ENCODE data around the gene TTC28.

Gene TTC28

GRCh38 chr22:28360939-28361338, 318.7 kb downstream of the TTC28 start:
- Histone ChIP-seq H4K20me1 (ENCODE audit: insufficient read depth, low read length, poor library complexity, severe bottlenecking) (peaks cover 20% of the 10 kb centered on the region), H3K9me2 (replicated peaks; ENCODE audit: low read depth, low read length) (no peaks in the 10 kb centered on the region), H2AFZ (ENCODE audit: low read length) (no peak overlapping the region), H3K4me2 (ENCODE audit: low read depth, low read length, poor library complexity, severe bottlenecking) (no peak overlapping the region), H3K9me3 (ENCODE audit: insufficient read depth, low read depth, low read length) (peaks cover 20% of the 10 kb centered on the region; the same call in 1 of the 2 replicates), H3K4me1 (ENCODE audit: insufficient read depth, low read length, poor library complexity, severe bottlenecking) (peaks cover 14% of the 10 kb centered on the region), H3K27me3 (ENCODE audit: insufficient read depth, low read length, poor library complexity, severe bottlenecking) (no peaks in the 10 kb centered on the region), H3K9ac (ENCODE audit: low read depth, low read length, poor library complexity, severe bottlenecking) (no peak overlapping the region), H3K79me2 (ENCODE audit: insufficient read depth, low read length) (peaks cover 97% of the 10 kb centered on the region), H3K36me3 (ENCODE audit: insufficient read depth, low read length) (peaks cover 31% of the 10 kb centered on the region), H3K4me3 (ENCODE audit: low read length, poor library complexity, severe bottlenecking) (no peak overlapping the region), H3F3A (ENCODE audit: low read depth) (no peaks in the 10 kb centered on the region)
- no peak for TF ChIP-seq CTCF (conservative IDR thresholded peaks at IDR 0.05; ENCODE audit: low read length)
- TF ChIP-seq EZH2phosphoT487 (IDR thresholded peaks at IDR 0.05; ENCODE audit: borderline replicate concordance) = no peak

GRCh38 chr22:28358312-28358711, 321.3 kb downstream of the TTC28 start:
- H3K4me3 ChIP-seq (ENCODE audit: low read length, poor library complexity, severe bottlenecking) = no peak overlapping the region
- no peak for TF ChIP-seq EZH2phosphoT487 (IDR thresholded peaks at IDR 0.05; ENCODE audit: borderline replicate concordance)
- no peak for TF ChIP-seq CTCF (conservative IDR thresholded peaks at IDR 0.05; ENCODE audit: low read length)
- H3K9me2 ChIP-seq (replicated peaks; ENCODE audit: low read depth, low read length) = no peaks in the 10 kb centered on the region
- H3K4me1 ChIP-seq (ENCODE audit: insufficient read depth, low read length, poor library complexity, severe bottlenecking) = peaks cover 18% of the 10 kb centered on the region
- H3F3A ChIP-seq (ENCODE audit: low read depth) = no peaks in the 10 kb centered on the region
- no peaks in the 10 kb centered on the region for H3K27me3 ChIP-seq (ENCODE audit: insufficient read depth, low read length, poor library complexity, severe bottlenecking)
- H3K79me2 ChIP-seq (ENCODE audit: insufficient read depth, low read length) = peaks cover 97% of the 10 kb centered on the region
- H3K9ac ChIP-seq (ENCODE audit: low read depth, low read length, poor library complexity, severe bottlenecking) = no peak overlapping the region
- H3K36me3 ChIP-seq (ENCODE audit: insufficient read depth, low read length) = peaks cover 10% of the 10 kb centered on the region
- no peak overlapping the region for H3K4me2 ChIP-seq (ENCODE audit: low read depth, low read length, poor library complexity, severe bottlenecking)
- H4K20me1 ChIP-seq (ENCODE audit: insufficient read depth, low read length, poor library complexity, severe bottlenecking) = peaks cover 39% of the 10 kb centered on the region
- H3K9me3 ChIP-seq (ENCODE audit: insufficient read depth, low read depth, low read length) = peaks cover 9% of the 10 kb centered on the region; the same call in 1 of the 2 replicates
- H2AFZ ChIP-seq (ENCODE audit: low read length) = no peak overlapping the region

- Histone ChIP-seq H3K27me3 (ENCODE audit: insufficient read depth, low read length, poor library complexity, severe bottlenecking) (no peaks in the 10 kb centered on the region), H3K9me2 (replicated peaks; ENCODE audit: low read depth, low read length) (no peaks in the 10 kb centered on the region), H4K20me1 (ENCODE audit: insufficient read depth, low read length, poor library complexity, severe bottlenecking) (peaks cover 50% of the 10 kb centered on the region), H2AFZ (ENCODE audit: low read length) (no peak overlapping the region), H3K4me2 (ENCODE audit: low read depth, low read length, poor library complexity, severe bottlenecking) (no peak overlapping the region), H3K36me3 (ENCODE audit: insufficient read depth, low read length) (peaks cover 7% of the 10 kb centered on the region), H3K79me2 (ENCODE audit: insufficient read depth, low read length) (peaks cover 97% of the 10 kb centered on the region), H3K9me3 (ENCODE audit: insufficient read depth, low read depth, low read length) (peaks cover 4% of the 10 kb centered on the region; the same call in 1 of the 2 replicates), H3K9ac (ENCODE audit: low read depth, low read length, poor library complexity, severe bottlenecking) (no peak overlapping the region), H3K4me3 (ENCODE audit: low read length, poor library complexity, severe bottlenecking) (no peak overlapping the region), H3K4me1 (ENCODE audit: insufficient read depth, low read length, poor library complexity, severe bottlenecking) (peaks cover 23% of the 10 kb centered on the region), H3F3A (ENCODE audit: low read depth) (no peaks in the 10 kb centered on the region)
- TF ChIP-seq CTCF (conservative IDR thresholded peaks at IDR 0.05; ENCODE audit: low read length) (no peak), EZH2phosphoT487 (IDR thresholded peaks at IDR 0.05; ENCODE audit: borderline replicate concordance) (no peak)
Observed at GRCh38 chr22:28357193-28357592, 322.4 kb downstream of the TTC28 start.

Measured in Loucy (cell line).